ENCODE data around the gene CSPG4.
"Not testable (repeated sequence)": the region's sequence is repeated elsewhere in the genome, so short reads cannot be mapped to it uniquely, and the experiment has no call there.

CSPG4 gene

DNA sequence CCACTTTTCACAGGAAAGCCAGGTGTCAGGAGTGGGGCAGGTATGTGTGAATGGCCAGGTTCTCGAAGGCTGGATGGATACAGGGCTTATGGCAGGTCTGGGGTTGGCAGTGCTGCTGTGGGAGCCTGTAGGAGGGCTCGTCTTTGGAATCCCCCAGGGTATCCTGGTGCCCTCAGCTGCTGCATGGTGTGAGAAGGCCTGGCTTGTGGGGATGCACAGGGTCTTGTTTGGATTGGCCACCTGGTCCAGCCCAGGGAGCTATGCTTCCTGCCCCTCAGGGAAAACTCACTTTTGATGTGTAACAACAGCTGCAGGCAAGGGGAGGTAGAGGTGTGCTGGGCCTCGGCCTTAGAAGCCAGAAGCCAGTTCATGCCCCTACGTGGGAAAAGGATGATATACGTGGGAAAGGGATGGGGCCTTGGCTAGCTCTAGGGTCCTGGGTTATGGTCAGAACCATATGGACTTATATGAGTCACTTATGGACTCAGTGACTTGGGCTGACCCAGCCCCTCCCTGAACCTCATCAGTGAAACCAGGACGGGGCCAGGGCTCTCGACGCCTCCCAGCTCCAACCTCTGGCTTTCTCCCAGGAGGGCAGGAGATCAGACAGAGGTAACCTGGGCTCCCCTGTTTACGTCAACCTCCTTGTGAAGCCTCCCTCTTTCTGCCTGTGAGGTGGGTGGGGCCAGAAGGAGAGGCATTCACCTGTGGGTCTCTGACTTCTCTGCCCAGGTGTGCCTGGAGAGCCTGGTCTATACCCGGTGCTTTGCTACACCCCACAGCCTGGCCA is 37.8 kb upstream of the CSPG4 start:
- no peaks in the 10 kb centered on the region for H3K9me3 Mint-ChIP-seq
- no peak overlapping the region for H3K4me3 Mint-ChIP-seq
- H3K27me3 Mint-ChIP-seq (ENCODE audit: low read depth): peaks cover 17% of the 10 kb centered on the region
- peaks cover 6% of the 10 kb centered on the region for H3K4me1 Mint-ChIP-seq (ENCODE audit: low read depth)
- H3K27ac Mint-ChIP-seq: no peak overlapping the region
- no peaks in the 10 kb centered on the region for H3K36me3 Mint-ChIP-seq (ENCODE audit: low read depth)

GRCh38 chr15:75749820-75750219 is 37.2 kb upstream of the CSPG4 start:
- H3K36me3 Mint-ChIP-seq (ENCODE audit: low read depth): no peaks in the 10 kb centered on the region
- no peak overlapping the region for H3K4me3 Mint-ChIP-seq
- peaks cover 6% of the 10 kb centered on the region for H3K4me1 Mint-ChIP-seq (ENCODE audit: low read depth)
- H3K9me3 Mint-ChIP-seq: no peaks in the 10 kb centered on the region
- H3K27me3 Mint-ChIP-seq (ENCODE audit: low read depth): peaks cover 21% of the 10 kb centered on the region
- H3K27ac Mint-ChIP-seq: no peak overlapping the region

- not testable (repeated sequence) for H3K4me1 Mint-ChIP-seq (ENCODE audit: low read depth); H3K36me3 Mint-ChIP-seq (ENCODE audit: low read depth); H3K27ac Mint-ChIP-seq; H3K9me3 Mint-ChIP-seq; H3K4me3 Mint-ChIP-seq
- peaks cover 21% of the 10 kb centered on the region for H3K27me3 Mint-ChIP-seq (ENCODE audit: low read depth)
Measured at GRCh38 chr15:75748882-75749281, 36.2 kb upstream of the CSPG4 start.

DNA sequence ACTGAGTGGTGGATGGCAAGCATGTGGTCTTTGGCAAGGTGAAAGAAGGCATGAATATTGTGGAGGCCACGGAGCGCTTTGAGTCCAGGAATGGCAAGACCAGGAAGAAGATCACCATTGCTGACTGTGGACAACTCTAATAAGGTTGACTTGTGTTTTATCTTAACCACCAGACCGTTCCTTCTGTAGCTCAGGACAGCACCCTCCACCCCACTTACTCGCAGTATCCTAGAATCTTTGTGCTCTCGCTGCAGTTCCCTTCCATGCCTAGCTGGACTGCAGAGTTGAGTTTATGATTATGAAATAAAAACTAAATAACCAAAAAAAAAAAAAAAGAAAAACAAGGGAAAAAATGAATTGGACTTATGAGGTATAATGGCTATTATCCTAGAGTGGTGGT is 34.5 kb upstream of the CSPG4 start:
- peaks cover 26% of the 10 kb centered on the region for H3K27me3 Mint-ChIP-seq (ENCODE audit: low read depth)
- not testable (repeated sequence) for H3K4me1 Mint-ChIP-seq (ENCODE audit: low read depth); H3K27ac Mint-ChIP-seq; H3K9me3 Mint-ChIP-seq; H3K36me3 Mint-ChIP-seq (ENCODE audit: low read depth); H3K4me3 Mint-ChIP-seq

GRCh38 chr15:75745305-75745704 is 32.7 kb upstream of the CSPG4 start:
- no peaks in the 10 kb centered on the region for H3K9me3 Mint-ChIP-seq
- H3K36me3 Mint-ChIP-seq (ENCODE audit: low read depth): no peaks in the 10 kb centered on the region
- peaks cover 40% of the 10 kb centered on the region for H3K27me3 Mint-ChIP-seq (ENCODE audit: low read depth)
- H3K4me1 Mint-ChIP-seq (ENCODE audit: low read depth): peaks cover 6% of the 10 kb centered on the region
- H3K27ac Mint-ChIP-seq: no peak overlapping the region
- H3K4me3 Mint-ChIP-seq: no peak overlapping the region

DNA sequence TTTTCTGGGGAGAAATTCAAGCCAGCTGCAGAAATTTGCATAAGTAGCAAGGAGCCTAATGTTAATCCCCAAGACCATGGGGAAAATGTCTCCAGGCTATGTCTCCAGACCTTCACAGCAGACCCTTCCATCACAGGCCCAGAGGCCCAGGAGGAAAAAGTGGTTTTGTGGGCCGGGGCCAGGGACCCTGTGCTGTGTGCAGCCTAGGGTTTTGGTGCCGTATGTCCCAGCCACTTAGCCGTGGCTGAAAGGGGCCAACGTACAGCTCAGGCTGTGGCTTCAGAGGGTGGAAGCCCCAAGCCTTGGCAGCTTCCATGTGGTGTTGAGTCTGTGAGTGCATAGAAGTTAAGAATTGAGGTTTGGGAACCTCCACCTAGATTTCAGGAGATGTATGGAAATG is 29.7 kb upstream of the CSPG4 start:
- not testable (repeated sequence) for H3K9me3 Mint-ChIP-seq; H3K4me1 Mint-ChIP-seq (ENCODE audit: low read depth)

GRCh38 chr15:75739791-75740190 is 27.1 kb upstream of the CSPG4 start:
- H3K4me3 Mint-ChIP-seq: peak overlapping the region; percentile 91
- H3K27me3 Mint-ChIP-seq (ENCODE audit: low read depth): peaks cover 44% of the 10 kb centered on the region
- no peaks in the 10 kb centered on the region for H3K36me3 Mint-ChIP-seq (ENCODE audit: low read depth)
- peaks cover 3% of the 10 kb centered on the region for H3K4me1 Mint-ChIP-seq (ENCODE audit: low read depth)
- H3K9me3 Mint-ChIP-seq: no peaks in the 10 kb centered on the region
- peak overlapping the region; percentile 45 for H3K27ac Mint-ChIP-seq

More for the DNA sequence above, 29.7 kb upstream of the CSPG4 start:
- H3K36me3 Mint-ChIP-seq (ENCODE audit: low read depth); H3K27ac Mint-ChIP-seq; H3K4me3 Mint-ChIP-seq: not testable (repeated sequence)
- H3K27me3 Mint-ChIP-seq (ENCODE audit: low read depth): peaks cover 56% of the 10 kb centered on the region

DNA sequence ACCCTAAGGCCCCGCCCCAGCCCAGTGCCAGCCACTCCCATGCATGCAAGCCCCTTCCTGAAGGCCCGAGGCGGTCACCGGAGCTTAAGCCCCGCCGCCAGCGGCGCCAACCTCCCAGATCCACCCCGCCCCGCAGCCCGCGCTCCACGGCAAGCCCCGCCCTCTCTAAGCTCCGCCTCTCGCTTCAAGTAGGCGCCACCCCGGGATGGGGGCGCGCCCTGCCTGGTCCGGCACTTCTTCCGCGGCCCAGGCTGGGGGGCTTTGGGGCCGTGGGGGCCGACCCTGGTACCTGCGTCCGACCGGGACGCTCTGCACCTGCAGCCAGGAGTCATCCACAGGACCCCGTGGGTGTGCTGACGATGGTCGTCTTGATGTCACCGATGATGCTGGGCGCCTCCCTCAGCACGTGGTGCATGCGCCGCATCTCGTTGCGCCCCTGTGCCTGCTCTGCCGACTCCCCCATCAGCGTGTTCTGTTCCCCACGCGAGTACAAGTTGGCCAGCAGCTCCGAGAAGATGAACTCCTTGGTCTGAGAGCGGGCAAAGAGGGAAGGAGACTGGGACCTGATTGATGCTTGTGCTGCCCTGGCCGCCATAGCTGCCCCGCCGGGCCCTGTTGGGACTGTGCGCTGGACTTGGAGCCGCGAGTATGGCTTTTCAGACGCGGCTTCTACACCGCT is 26.1 kb upstream of the CSPG4 start:
- H3K36me3 Mint-ChIP-seq (ENCODE audit: low read depth): no peaks in the 10 kb centered on the region

DNA sequence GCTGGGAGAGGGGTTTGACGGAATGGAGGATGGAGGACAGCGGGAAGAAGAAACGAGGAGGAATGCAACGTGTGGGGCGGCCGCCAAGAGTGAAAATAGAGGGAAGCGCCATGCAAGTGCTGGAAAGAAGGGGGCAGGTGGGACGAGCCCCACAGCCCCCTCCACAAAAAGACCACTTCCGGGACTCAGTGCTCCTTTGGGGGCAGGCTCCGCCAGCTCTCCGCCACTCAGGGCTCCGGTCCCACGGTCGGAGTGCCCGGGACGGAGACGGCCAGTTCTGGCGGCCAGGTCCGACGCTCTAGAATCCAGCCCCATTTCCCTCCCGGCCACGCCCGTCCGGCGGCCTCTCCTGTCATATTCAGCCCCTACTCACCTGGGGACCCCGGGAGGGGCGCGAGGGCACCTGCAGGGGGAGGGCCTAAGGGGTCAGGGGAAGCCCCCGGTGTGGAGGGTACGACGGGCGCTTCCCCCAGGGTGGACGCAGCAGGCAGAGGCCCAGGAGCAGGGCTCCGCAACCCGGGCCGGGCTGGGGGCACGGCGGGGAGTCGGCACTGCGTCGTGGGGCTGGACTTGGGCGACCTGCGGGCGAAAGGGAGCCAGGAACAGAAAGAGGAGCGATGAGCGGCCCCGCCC is 25.5 kb upstream of the CSPG4 start:
- Mint-ChIP-seq H3K27me3 (ENCODE audit: low read depth) (peaks cover 42% of the 10 kb centered on the region), H3K4me1 (ENCODE audit: low read depth) (peaks cover 3% of the 10 kb centered on the region), H3K27ac (peak overlapping the region; percentile 72), H3K36me3 (ENCODE audit: low read depth) (no peaks in the 10 kb centered on the region), H3K9me3 (no peaks in the 10 kb centered on the region), H3K4me3 (peak overlapping the region; percentile 91)

More for the DNA sequence above, 26.1 kb upstream of the CSPG4 start:
- Mint-ChIP-seq H3K9me3 (no peaks in the 10 kb centered on the region), H3K27ac (no peak overlapping the region), H3K27me3 (ENCODE audit: low read depth) (peaks cover 44% of the 10 kb centered on the region), H3K4me1 (ENCODE audit: low read depth) (peaks cover 3% of the 10 kb centered on the region), H3K4me3 (peak overlapping the region; percentile 91)

GRCh38 chr15:75737116-75738013 is 24.7 kb upstream of the CSPG4 start:
- peak overlapping the region; percentile 91 for H3K4me3 Mint-ChIP-seq
- not testable (repeated sequence) for H3K4me1 Mint-ChIP-seq (ENCODE audit: low read depth); H3K36me3 Mint-ChIP-seq (ENCODE audit: low read depth); H3K9me3 Mint-ChIP-seq
- H3K27ac Mint-ChIP-seq: peak overlapping the region; percentile 72
- peaks cover 45% of the 10 kb centered on the region for H3K27me3 Mint-ChIP-seq (ENCODE audit: low read depth)

GRCh38 chr15:75736256-75736655 is 23.6 kb upstream of the CSPG4 start:
- Mint-ChIP-seq H3K27ac (no peak overlapping the region), H3K4me1 (ENCODE audit: low read depth) (peaks cover 10% of the 10 kb centered on the region), H3K4me3 (no peak overlapping the region), H3K36me3 (ENCODE audit: low read depth) (no peaks in the 10 kb centered on the region), H3K27me3 (ENCODE audit: low read depth) (peaks cover 43% of the 10 kb centered on the region), H3K9me3 (no peaks in the 10 kb centered on the region)

DNA sequence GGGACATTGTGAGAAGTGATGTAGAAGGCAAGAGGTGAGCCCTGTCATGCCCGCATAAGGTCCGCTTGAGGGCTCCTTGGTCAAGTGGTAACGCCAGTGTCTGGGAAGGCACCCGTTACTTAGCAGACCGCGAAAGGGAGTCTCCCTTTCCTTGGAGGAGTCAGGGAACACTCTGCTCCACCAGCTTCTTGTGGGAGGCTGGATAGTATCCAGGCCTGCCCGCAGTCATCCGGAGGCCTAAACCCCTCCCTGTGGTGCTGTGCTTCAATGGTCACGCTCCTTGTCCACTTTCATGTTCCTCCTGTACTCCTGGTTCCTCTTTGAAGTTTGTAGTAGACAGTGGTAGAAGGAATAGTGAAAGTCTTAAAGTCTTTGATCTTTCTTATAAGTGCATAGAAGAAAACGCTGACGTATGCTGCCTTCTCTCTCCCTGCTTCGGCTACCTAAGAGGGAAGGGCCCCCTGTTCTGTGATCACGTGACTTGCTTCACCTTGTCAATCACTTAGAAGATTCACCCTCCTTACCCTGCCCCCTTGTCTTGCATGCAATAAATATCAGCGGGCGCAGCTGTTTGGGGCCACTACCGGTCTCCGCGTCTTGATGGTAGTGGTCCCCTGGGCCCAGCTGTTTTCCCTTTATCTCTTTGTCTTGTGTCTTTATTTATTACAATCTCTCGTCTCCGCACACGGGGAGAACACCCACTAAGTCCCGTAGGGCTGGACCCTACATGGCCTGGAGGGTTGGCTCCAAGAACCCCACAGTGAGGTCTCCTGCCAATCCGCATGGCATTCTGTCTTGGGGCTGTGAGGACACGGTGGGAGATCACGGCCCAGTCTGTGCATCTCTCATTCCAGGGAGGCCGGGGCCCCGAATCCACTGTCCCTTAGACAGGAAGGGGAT is 22.5 kb upstream of the CSPG4 start:
- not testable (repeated sequence) for H3K4me3 Mint-ChIP-seq

DNA sequence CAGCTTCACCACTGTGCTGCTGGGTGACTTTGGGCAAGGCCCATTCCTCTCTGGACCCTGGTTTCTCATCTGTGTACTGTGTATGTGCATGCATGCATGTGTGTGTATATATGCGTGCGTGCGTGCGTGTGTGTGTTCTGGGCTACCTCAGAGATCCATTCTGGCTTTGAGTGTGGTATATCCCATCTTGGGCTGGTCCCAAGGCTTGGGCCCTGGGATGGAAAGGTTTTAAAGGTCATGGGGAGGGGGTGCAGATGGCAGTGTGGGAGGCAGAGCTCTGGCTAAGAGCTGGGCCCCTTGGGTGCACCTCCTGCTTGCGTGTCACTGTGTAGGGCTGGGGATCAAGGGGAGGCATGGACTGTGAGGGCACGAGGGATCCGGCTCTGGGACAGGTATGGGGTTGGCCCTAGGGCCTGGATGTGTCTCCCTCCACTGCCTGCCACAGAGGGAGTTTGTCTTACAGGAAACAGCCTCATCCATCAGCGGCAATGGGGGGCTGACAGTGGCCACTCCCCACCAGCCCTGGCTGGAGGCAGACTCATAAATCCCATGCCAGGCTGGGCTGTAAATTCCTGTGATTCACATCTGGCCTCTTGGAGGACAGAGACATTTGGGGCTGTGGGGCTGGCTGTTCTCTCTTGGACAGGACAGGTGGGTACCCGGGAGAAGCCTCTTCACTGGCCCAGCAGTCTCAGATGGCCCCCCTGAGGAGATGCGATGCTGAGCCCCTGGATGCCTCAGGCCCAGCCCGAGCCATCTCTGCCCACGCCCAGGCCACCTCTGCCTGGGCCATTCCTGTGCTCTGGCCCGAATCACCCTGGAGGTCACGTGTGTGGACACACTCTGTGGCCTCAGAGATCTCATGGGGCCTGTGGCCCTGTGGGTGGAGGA is 21.4 kb upstream of the CSPG4 start:
- H3K9me3 Mint-ChIP-seq: no peaks in the 10 kb centered on the region
- peaks cover 10% of the 10 kb centered on the region for H3K4me1 Mint-ChIP-seq (ENCODE audit: low read depth)
- H3K36me3 Mint-ChIP-seq (ENCODE audit: low read depth): no peaks in the 10 kb centered on the region
- no peak overlapping the region for H3K27ac Mint-ChIP-seq
- no peak overlapping the region for H3K4me3 Mint-ChIP-seq
- H3K27me3 Mint-ChIP-seq (ENCODE audit: low read depth): peaks cover 28% of the 10 kb centered on the region

More for the DNA sequence above, 22.5 kb upstream of the CSPG4 start:
- not testable (repeated sequence) for H3K36me3 Mint-ChIP-seq (ENCODE audit: low read depth); H3K9me3 Mint-ChIP-seq; H3K27ac Mint-ChIP-seq
- H3K4me1 Mint-ChIP-seq (ENCODE audit: low read depth): peaks cover 10% of the 10 kb centered on the region
- peaks cover 36% of the 10 kb centered on the region for H3K27me3 Mint-ChIP-seq (ENCODE audit: low read depth)

All from T-helper 1 cell treated with Interleukin-12 subunit alpha and Interleukin-12 subunit beta and Interleukin-4 antibody, amounts not matched to agents 30 μg/mL and 1 μg/mL, for 36 hours (primary cell).